Amygdala (tissue), 56 donors: ENCODE measurements around the gene DPYSL3.

Source experiments
- DNase-seq, 56 donors: peaks; one replicate each; lab custom pipeline; 2025; lab: John Stamatoyannopoulos, UW

The DPYSL3 gene

GRCh38 chr5:147479949-147480348 lies 29.9 kb downstream of the DPYSL3 start:
- no peak for DNase-seq

- DNase-seq, result no peak
These were observed 30.4 kb downstream of the DPYSL3 start for GRCh38 chr5:147479444-147479843.

- DNase-seq, result no peak
These were observed 35.7 kb downstream of the DPYSL3 start for GRCh38 chr5:147474140-147474539.

- no peak for DNase-seq
These were observed 37.0 kb downstream of the DPYSL3 start for GRCh38 chr5:147472664-147473475.

- no peak for DNase-seq
These were observed 41.8 kb downstream of the DPYSL3 start for GRCh38 chr5:147467973-147468508.

- DNase-seq, result no peak
These were observed 43.4 kb downstream of the DPYSL3 start for GRCh38 chr5:147466360-147466980.

GRCh38 chr5:147465747-147466146 lies 44.1 kb downstream of the DPYSL3 start:
- DNase-seq, result no peak

- no peak for DNase-seq
These were observed 45.7 kb downstream of the DPYSL3 start for GRCh38 chr5:147464211-147464610.

GRCh38 chr5:147461915-147462314 lies 48.0 kb downstream of the DPYSL3 start:
- DNase-seq, result no peak

GRCh38 chr5:147460380-147460779 lies 49.5 kb downstream of the DPYSL3 start:
- no peak for DNase-seq

GRCh38 chr5:147458581-147458980 lies 51.3 kb downstream of the DPYSL3 start:
- no peak for DNase-seq

- no peak for DNase-seq
These were observed 53.9 kb downstream of the DPYSL3 start for GRCh38 chr5:147455822-147456450.

GRCh38 chr5:147454996-147455677 lies 54.7 kb downstream of the DPYSL3 start:
- DNase-seq, result peak in 1 of 56 donors; percentile 20

GRCh38 chr5:147453875-147454814 lies 55.7 kb downstream of the DPYSL3 start:
- peak in 53 of 56 donors; percentile 15 to 86 (median 61) for DNase-seq

GRCh38 chr5:147452165-147452811 lies 57.6 kb downstream of the DPYSL3 start:
- peak in 11 of 56 donors; percentile 5 to 69 (median 29) for DNase-seq

- DNase-seq, result no peak
These were observed 58.7 kb downstream of the DPYSL3 start for GRCh38 chr5:147451193-147451592.

GRCh38 chr5:147450606-147451005 lies 59.3 kb downstream of the DPYSL3 start:
- no peak for DNase-seq

GRCh38 chr5:147448766-147449165 lies 61.1 kb downstream of the DPYSL3 start:
- DNase-seq, result no peak

GRCh38 chr5:147446523-147446922 lies 63.3 kb downstream of the DPYSL3 start:
- DNase-seq, result peak in 1 of 56 donors; percentile 18
